ENCODE results near the gene SPIN2B.

SPIN2B gene

GRCh38 chrX:57083143-57083542 is 38.2 kb downstream of the SPIN2B start:
- Histone ChIP-seq H3K9me3 (ENCODE audit: control insufficient read depth, insufficient read depth, low read length) (no peaks in the 10 kb centered on the region), H3K4me3 (ENCODE audit: low read length) (no peak overlapping the region), H3K27ac (ENCODE audit: low read length) (no peak overlapping the region), H3K36me3 (ENCODE audit: control insufficient read depth, insufficient read depth, low read length) (no peaks in the 10 kb centered on the region), H3K27me3 (ENCODE audit: control insufficient read depth, insufficient read depth, low read length) (no peaks in the 10 kb centered on the region), H3K4me1 (ENCODE audit: control insufficient read depth, insufficient read depth, low read length) (no peaks in the 10 kb centered on the region)
- no peak for DNase-seq (ENCODE audit: low read depth, low spot score)
- no CpG with 5 or more reads among the region's 7 CpGs for WGBS (ENCODE audit: insufficient coverage, insufficient read length)

GRCh38 chrX:57074458-57074857 is 46.9 kb downstream of the SPIN2B start:
- H3K27me3 ChIP-seq (ENCODE audit: control insufficient read depth, insufficient read depth, low read length): no peaks in the 10 kb centered on the region
- WGBS (ENCODE audit: insufficient coverage, insufficient read length): no CpG with 5 or more reads among the region's 4 CpGs
- H3K27ac ChIP-seq (ENCODE audit: low read length): no peak overlapping the region
- no peaks in the 10 kb centered on the region for H3K9me3 ChIP-seq (ENCODE audit: control insufficient read depth, insufficient read depth, low read length)
- no peaks in the 10 kb centered on the region for H3K36me3 ChIP-seq (ENCODE audit: control insufficient read depth, insufficient read depth, low read length)
- H3K4me3 ChIP-seq (ENCODE audit: low read length): no peak overlapping the region
- DNase-seq (ENCODE audit: low read depth, low spot score): no peak
- no peaks in the 10 kb centered on the region for H3K4me1 ChIP-seq (ENCODE audit: control insufficient read depth, insufficient read depth, low read length)

GRCh38 chrX:57070185-57070984 is 51.0 kb downstream of the SPIN2B start:
- WGBS (ENCODE audit: insufficient coverage, insufficient read length): no CpG with 5 or more reads among the region's 32 CpGs
- Histone ChIP-seq H3K27me3 (ENCODE audit: control insufficient read depth, insufficient read depth, low read length) (no peaks in the 10 kb centered on the region), H3K27ac (ENCODE audit: low read length) (no peak overlapping the region), H3K4me1 (ENCODE audit: control insufficient read depth, insufficient read depth, low read length) (no peaks in the 10 kb centered on the region), H3K36me3 (ENCODE audit: control insufficient read depth, insufficient read depth, low read length) (no peaks in the 10 kb centered on the region), H3K4me3 (ENCODE audit: low read length) (no peak overlapping the region), H3K9me3 (ENCODE audit: control insufficient read depth, insufficient read depth, low read length) (no peaks in the 10 kb centered on the region)
- DNase-seq (ENCODE audit: low read depth, low spot score): no peak
